HG03460 (cell line): ENCODE data around the gene RSRC1.
"Not testable (repeated sequence)": the region's sequence is repeated elsewhere in the genome, so short reads cannot be mapped to it uniquely, and the experiment has no call there.

Experiments used
- ATAC-seq: cut with Tn5 transposase; IDR thresholded peaks from one replicate; pipeline ENCODE4 v1.9.1; 2021; ENCODE audit not compliant: unreplicated experiment

Gene RSRC1

GRCh38 chr3:158509891-158510290 is 400.0 kb downstream of the RSRC1 start:
- no peak for ATAC-seq

GRCh38 chr3:158516729-158517128 is 406.8 kb downstream of the RSRC1 start:
- not testable (repeated sequence) for ATAC-seq

GRCh38 chr3:158519776-158520175 is 409.9 kb downstream of the RSRC1 start:
- ATAC-seq = no peak

GRCh38 chr3:158520433-158520832 is 410.5 kb downstream of the RSRC1 start:
- no peak for ATAC-seq

GRCh38 chr3:158522221-158523136 is 412.6 kb downstream of the RSRC1 start:
- no peak for ATAC-seq

- ATAC-seq = no peak
Observed at GRCh38 chr3:158528076-158528674, 418.3 kb downstream of the RSRC1 start.

- no peak for ATAC-seq
Observed at GRCh38 chr3:158531334-158531733, 421.4 kb downstream of the RSRC1 start.

DNA sequence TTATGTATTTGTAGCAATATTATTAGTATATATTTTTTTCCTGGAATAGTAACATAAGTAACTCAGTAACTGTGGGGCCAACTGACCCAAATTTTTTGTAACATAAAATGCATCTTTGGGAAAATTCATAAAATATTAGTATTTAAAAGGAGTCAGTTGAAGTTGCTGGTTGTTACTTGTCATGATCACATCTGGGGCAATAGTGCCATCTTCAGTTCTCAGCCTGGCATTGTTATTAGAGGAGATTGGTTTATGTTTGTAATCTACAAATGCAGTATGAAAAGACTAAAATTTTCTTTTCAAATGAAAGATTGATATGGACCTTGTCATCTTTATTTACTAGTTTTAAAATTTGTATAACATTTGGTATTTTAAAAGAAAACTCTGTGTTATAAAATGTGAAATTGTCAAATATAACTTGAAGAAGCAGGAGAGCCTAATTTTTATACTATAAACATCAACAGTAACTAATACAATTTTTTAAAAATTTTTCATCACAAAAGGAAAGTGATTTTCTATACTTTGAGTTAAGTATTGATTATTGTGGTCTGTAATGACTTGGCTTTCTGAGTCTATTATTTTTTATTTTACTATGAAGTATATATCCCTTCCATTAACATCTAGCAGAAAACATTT is 422.3 kb downstream of the RSRC1 start:
- no peak for ATAC-seq

GRCh38 chr3:158535918-158536317 is 426.0 kb downstream of the RSRC1 start:
- no peak for ATAC-seq

DNA sequence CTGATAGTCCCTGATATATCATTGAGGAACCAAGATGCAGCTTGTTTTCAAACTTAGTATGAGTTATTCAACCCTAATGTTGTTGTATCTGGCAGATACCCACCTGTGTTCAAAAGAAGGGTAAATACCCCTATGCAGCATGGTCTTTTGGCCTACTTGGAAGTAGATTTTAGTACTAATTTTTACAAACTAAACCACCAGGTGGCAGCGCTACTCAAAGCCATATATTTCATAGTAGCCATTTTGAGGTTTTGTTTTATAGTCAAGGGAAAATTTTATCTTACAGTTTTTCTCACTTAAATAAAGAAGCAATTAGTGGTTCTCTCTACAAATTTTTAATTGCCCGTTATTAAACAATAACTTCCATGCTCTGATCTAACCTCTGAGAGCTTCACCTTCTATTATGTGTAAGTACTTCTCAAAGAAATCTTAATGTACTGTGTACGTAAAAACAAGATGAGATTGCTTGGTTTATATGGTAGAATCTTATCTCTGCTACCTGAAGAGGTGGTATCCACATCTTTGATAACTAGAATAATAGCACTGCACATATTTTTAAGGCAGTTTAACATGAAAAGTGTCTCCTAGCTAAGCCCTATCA is 429.6 kb downstream of the RSRC1 start:
- ATAC-seq = peak; percentile 57

GRCh38 chr3:158540066-158540465 is 430.2 kb downstream of the RSRC1 start:
- no peak for ATAC-seq

- ATAC-seq = no peak
Observed at GRCh38 chr3:158548691-158549090, 438.8 kb downstream of the RSRC1 start.

DNA sequence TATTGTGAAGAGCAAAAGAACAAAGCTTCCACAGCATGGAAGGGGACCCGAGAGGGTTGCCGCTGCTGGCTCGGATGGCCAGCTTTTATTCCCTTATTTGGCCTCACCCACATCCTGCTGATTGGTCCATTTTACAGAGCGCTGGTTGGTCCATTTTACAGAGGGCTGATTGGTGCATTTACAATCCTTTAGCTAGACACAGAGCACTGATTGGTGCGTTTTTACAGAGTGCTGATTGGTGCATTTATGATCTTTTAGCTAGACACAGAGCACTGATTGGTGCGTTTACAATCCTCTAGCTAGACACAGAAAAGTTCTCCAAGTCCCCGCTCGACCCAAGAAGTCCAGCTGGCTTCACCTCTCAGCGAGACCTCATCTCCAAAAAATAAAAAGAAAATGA is 440.0 kb downstream of the RSRC1 start:
- ATAC-seq = not testable (repeated sequence)

GRCh38 chr3:158552124-158552523 is 442.2 kb downstream of the RSRC1 start:
- ATAC-seq = no peak

GRCh38 chr3:158559504-158559903 is 449.6 kb downstream of the RSRC1 start:
- no peak for ATAC-seq

DNA sequence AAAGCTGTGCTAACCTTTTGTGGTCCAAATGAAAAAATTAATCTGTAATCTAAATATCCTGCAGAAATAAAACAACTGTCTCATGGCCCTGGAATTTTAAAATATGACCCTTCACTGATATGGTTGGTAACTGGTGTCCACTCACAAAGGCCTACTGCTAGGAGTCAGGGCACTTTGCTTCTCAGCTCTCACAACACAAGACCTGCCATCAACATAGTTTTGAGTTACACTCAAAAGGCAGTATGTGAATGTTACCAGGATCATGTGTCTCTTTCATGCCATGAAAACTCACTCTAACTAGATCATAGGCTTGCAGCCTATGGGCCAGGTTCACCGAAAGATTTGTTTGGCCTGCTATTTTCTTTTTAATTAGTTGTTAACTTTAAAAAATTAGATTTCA is 451.1 kb downstream of the RSRC1 start:
- no peak for ATAC-seq

GRCh38 chr3:158562674-158563073 is 452.8 kb downstream of the RSRC1 start:
- no peak for ATAC-seq

DNA sequence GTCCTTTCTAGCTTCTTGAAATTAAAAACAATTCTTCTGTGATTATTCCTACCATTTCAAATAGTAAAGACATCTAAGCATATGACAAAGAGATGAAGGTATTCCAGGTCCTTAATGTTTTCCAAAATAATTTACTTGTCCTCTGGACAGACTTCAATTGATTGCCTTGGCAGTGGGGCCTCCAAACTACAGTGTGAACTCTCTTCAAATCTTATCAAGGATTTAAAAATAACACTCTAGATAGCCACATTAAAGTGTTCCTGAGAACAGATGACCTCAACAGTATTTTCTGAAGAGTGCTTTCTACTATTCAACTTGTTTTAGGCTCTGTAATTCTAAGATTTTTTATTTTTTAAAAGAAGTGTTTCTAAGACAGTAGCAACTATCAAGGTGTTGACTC is 453.2 kb downstream of the RSRC1 start:
- ATAC-seq = no peak

DNA sequence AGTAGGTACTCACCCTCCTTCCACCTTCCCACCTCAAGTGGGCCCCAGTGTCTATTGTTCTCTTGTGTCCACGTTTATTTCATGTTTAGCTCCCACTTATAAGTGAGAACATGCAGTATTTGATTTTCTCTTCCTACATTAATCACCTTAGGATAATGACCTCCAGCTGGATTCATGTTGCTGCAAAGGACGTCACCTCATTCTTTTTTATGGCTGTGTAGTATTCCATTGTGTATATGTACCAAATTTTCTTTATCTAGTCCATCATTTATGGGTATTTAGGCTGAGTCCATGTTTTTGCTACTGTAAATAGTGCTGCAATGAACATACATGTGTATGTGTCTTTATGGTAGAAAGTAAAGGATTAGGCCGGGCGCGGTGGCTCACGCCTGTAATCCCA is 455.2 kb downstream of the RSRC1 start:
- no peak for ATAC-seq

DNA sequence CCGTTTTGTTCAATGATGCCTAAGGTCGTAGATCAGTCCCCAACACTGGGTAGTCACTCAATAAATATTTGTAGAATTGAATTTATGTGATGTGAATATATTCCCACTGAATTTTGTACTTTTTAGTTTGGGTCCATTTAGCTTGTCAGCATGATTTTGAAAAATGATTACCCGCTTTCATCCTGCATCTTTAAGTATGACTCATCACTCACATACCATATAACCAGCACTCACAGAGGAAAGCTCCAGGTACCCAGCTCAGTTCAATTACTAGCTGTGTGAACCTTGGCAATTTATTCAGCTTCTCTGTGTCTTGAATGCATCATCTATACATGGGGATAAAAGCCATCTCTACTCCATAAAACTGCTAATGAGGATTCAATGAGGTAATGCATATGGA is 458.9 kb downstream of the RSRC1 start:
- no peak for ATAC-seq

DNA sequence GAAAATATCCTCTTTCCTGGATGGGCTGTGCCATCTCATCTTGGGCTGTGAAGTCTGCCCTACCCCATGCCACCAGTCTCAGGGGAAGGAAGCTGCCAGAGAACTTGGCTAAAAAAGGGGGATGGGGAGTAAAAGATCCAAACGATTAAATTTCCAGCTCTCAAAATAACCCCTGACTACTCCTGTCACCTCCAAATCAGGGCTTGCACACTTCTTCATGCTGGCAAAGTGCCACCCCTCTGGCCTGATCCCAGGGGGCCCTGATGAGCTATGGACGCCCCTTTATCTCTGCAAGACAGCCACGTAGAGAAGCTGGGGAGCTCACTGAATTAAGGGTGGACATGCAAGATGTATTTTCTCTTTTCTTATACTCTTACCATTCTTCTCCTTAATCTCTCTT is 459.9 kb downstream of the RSRC1 start:
- no peak for ATAC-seq
